Astrocyte of the hippocampus (primary cell): ENCODE results near the gene TRIM67.
"Not testable (repeated sequence)": the region's sequence is repeated elsewhere in the genome, so short reads cannot be mapped to it uniquely, and the experiment has no call there.

ENCODE experiments used
- DNase-seq: peaks from one replicate; pipeline ENCODE4 v3.0.0; 2011; ENCODE audit warnings: low read depth, low spot score

TRIM67 gene

GRCh38 chr1:231161667-231162296 is at the start of gene TRIM67:
TSS of gene TRIM67 (plus strand) at chr1:231162058. CDS start at chr1:231162970, 912 bp downstream.
- DNase-seq: peak; percentile 53

DNA sequence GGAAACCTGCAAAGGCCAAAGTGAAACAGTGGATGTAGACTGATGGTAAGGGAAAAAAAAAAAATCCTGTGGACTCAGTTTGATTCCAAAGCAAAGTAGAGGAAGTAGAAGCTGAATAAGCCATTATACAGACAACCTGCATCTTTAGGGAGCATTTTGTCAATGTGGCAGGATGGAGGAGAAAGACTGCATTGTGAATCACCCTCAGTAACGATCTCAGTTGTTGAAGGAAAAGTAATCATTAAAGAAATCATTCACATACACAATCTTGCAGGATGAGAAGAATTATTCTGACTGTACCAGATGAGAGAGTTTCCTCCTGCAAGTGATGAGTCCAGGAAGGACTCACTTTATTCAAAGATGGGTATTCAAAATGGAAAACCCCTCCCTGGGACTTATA is 45.1 kb upstream of the TRIM67 start:
- no peak for DNase-seq

DNA sequence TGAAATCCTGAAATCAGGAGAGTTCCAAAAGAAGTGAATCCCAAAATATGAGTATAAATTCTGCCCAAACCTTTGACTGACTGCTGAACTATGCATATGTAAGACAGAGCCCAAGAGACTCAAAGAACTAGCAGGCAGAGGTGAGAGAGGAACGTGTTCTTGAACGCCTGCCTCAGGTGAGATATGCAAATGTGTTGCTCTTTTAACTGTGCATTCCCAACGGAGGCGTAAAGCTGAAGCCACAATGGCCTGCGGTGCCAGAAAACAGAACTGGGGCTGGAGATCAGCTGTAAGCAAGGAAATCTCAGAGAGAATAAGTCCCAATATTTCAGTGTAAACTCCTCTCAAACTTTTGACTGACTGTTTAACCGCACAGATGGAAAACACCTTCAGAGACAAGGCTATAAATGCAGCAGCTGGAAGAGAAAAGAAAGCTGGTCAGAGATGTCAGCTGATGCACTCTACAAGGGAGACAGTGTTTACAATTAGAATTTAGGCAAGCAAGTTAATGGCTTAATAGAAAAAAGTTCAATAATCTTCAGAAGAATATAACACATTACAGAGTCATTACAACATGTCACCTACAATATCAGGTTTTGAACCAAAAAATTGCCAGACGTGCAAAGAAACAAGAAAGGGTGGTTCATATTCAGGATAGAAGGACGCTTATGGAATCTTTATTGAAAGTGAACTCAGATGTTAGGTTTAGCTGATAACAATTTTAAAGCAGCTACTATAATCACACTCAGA is 43.0 kb upstream of the TRIM67 start:
- no peak for DNase-seq

DNA sequence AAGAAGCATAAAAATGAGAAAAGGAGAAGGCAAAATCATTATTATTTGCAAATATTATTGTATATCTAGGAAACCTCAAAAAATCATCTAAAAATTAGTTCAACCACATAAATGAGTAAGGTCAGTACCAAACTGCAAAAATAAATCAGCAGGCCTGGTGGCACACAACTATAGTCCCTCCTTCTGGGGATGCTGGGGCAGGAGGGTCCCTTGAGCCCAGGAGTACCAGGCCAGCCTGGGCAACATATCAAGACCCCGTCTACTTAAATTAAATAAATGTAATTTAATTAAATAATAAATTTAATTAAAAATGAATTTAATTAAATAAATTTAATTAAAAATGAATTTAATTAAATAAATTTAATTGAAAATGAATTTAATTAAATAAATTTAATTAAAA is 40.3 kb upstream of the TRIM67 start:
- no peak for DNase-seq

- DNase-seq: no peak
These were observed 39.7 kb upstream of the TRIM67 start for GRCh38 chr1:231122143-231122542.

GRCh38 chr1:231124746-231125145 is 37.1 kb upstream of the TRIM67 start:
- DNase-seq: no peak

DNA sequence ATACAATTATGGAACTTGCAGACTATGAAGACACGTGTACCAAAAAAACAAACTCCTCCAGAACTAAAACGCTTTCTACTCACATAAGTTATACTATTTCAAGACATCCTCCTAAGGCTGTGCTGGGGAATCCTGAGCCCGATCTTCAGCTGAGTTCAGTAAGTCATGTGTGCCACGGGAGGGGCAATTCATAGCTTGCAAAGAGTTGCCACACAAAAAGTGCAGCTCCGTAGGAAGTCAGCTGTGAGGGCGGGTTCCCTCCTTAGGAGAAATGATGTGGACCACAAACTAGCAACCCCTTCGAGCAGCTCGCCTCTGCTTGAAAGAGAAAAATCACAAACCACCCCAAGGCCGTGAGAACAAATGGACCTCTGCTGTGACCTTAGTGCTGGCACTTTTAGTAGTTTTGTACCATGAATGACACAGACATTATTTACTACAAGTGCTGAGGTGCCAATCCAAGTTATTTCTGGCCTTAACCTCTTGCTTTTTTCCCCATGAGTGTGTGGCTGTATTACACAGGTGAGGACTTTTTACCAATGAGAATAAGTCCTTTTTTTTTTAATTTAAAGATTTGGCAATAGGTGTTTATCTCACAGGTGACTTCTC is 35.8 kb upstream of the TRIM67 start:
- no peak for DNase-seq

- not testable (repeated sequence) for DNase-seq
These were observed 34.8 kb upstream of the TRIM67 start for GRCh38 chr1:231127106-231127505.

DNA sequence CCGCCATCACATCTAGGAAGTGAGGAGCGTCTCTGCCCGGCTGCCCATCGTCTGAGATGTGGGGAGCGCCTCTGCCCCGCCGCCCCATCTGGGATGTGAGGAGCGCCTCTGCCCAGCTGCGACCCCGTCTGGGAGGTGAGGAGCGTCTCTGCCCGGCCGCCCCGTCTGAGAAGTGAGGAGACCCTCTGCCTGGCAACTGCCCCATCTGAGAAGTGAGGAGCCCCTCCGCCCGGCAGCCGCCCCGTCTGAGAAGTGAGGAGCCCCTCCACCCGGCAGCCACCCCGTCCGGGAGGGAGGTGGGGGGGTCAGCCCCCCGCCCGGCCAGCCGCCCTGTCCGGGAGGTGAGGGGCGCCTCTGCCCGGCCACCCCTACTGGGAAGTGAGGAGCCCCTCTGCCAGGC is 33.4 kb upstream of the TRIM67 start:
- DNase-seq: not testable (repeated sequence)

DNA sequence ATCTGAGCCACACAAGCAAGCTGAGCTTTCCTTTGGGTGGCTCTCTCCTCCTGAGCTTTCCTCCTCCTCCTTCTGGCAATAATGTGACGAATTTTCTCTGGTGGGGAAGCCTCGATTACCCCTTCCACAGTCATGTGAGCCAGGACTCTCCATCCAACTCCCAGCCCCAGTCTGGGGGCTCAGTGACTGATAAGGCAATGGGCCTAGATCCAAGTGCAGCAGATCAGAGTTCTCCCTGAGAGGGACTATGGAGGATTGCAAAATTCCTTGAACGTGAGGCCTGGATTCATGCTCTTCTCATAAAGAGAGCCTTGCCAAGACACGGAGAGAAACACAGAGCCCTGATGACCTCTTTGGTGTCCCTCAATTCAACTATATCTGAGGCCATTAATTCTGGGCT is 31.3 kb upstream of the TRIM67 start:
- no peak for DNase-seq

DNA sequence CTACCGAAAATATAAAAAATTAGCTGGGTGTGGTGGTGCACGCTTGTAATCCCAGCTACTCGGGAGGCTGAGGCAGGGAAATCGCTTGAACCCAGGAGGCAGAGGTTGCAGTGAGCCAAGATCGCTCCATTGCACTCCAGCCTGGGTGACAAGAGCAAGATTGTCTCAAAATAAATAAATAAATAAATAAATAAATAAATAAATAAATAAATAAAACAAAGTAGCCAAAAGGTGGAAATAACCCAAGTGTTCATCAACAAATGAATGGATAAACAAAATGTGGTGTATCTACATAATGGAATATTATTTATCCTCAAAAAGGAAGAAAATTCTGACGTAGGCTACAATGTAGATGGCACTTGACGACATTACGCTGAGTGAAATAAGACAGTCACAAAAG is 29.3 kb upstream of the TRIM67 start:
- DNase-seq: not testable (repeated sequence)

- peak; percentile 18 for DNase-seq
These were observed 27.2 kb upstream of the TRIM67 start for GRCh38 chr1:231134624-231135023.

GRCh38 chr1:231138236-231138635 is 23.6 kb upstream of the TRIM67 start:
- DNase-seq: no peak

- DNase-seq: peak; percentile 44
These were observed 22.7 kb upstream of the TRIM67 start for GRCh38 chr1:231139125-231139649.

DNA sequence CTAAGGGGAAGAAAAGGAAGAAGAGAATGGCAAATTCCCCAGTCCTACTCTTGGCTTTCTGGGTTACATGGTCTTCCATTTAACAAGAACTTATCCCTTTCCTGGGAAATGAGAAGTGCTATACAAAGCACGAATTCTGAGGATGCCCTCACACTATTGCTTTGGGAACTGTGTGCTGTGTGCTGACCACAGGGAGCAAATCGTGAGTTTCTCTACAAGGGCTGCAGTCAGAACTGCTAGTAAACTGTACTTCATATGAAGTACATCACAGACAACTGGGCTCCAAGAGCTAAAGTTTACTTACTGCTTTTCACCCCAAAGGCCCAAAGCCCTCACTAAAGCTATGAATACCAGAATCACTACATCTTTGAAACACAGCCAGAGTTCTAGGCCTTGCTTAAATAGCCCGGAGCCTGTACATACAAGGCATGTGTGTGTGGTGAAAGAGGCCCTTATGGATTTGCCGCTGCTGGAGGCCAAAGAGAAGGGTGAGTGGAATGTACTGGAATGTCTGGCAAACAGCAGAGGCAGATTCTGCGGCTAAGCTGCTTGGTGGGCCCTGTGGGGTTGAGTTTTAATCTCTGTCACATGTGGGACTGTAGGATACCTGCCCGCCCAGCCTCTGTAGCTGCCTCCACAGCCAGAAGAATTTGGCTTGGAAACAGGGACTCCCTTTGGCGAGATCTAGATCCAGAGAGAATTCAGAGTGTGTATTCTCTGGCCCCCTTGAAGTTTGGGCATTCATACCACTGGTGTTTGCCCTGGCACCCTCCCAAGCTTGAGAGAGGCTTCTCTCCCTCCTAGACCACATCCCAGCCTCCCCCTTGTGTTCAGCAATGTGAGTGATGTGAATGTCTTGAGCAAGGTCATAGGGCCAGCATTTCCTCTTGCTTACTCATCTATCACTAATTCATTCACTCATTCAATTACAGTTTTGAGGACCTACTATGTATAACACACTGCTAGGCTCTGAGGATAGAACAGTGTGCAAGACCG is 21.9 kb upstream of the TRIM67 start:
- peak; percentile 87 for DNase-seq

DNA sequence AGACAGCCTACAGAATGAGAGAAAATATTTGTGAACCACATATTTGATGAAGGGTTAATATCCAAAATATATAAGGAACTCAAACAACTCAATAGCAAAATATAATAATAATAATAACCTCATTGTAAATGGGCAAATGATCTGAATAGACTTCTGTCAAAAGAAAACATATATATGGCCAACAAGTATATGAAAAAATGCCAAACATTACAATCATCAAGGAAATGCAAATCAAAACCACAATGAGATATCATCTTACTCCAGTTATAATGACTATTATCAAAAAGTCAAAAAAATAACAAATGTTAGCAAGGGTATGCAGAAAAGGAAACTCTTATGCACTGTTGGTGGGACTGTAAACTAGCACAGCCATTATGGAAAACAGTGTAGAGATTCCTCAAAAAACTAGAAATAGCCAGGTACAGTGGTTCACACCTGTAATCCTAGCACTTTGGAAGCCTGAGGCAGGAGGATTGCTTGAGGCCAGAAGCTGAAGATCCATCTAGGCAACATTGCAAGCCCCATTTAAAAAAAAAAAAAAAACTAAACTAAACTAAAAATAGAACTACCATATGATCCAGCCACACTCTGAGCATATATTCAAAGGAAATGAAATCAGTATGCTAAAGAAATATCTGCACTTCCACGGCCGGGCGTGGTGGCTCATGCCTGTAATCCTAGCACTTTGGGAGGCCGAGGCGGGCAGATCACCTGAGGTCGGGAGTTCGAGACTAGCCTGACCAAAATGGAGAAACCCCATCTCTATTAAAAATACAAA is 17.3 kb upstream of the TRIM67 start:
- DNase-seq: no peak

GRCh38 chr1:231147896-231148295 is 14.0 kb upstream of the TRIM67 start:
- no peak for DNase-seq

DNA sequence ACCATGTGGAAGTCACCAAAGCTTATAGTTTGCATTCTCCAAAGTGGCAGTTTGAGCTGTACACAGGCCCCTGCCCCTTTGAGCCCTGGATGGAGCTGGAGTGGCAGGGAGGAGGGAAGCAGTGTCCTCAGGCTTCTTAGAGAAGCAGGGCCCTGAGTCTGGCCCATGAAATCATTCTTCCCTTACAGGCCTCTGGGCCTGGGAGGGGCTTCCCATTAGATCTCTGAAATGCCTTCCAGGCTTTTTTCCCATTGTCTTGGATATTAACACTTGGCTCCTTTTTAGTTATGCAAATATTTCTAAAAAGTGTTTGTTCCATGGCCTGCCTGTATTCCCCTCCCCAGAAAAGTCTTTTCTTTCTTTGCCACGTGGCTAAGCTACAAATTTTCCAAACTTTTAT is 10.0 kb upstream of the TRIM67 start:
- no peak for DNase-seq

DNA sequence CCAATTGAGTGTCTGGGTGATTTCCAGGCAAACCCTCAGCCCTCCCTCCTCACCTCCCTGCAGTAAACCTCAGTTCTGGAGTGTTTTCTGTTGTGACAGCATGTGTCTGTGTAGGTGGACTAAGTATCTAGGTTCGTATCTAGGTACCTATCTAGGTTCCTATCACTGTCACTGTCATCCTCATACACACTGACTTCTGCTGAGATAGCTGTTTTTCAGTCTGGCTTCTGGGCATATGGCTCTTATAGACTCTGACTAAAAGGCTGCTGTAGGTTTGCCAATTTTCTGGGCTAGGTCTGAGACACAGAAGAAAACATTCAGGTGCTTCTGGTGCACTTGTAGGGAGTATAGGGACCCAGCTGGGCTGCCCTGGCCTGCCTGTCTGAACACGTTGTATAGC is 8.1 kb upstream of the TRIM67 start:
- no peak for DNase-seq

DNA sequence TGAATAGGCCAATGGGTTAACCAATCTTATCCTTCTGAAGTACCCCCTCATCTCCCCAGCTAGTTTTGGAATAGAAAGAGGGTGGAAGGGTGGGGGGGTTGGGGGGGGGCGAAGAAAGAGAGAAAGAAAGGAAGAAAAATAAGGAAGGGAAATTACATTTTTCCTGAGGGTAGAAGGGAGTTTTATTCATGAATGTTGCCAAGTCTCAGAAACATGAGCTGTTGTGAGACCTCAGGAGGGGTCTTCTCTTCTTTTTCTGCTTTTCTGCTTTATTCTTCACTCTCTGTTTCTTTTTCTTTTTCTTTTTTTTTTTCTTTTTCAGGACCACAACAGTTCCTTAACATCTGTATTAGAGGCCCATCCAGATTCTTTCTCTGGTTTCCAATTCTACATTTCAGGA is 6.0 kb upstream of the TRIM67 start:
- DNase-seq: no peak

GRCh38 chr1:231157311-231157710 is 4.5 kb upstream of the TRIM67 start:
- DNase-seq: no peak
